Measurements from ENCODE around the gene SWT1. TPM values are rescaled to one million over a fixed set of nuclear protein-coding genes. Genes with fewer than 3 reads are reported as not detected.
A peak's percentile ranks its signal among the peaks of the same experiment; 100 is the strongest.

The SWT1 gene
- polyA plus RNA-seq, 1 of the 3 experiments (the other 2 are of a cell fraction) = 1.1 TPM

DNA sequence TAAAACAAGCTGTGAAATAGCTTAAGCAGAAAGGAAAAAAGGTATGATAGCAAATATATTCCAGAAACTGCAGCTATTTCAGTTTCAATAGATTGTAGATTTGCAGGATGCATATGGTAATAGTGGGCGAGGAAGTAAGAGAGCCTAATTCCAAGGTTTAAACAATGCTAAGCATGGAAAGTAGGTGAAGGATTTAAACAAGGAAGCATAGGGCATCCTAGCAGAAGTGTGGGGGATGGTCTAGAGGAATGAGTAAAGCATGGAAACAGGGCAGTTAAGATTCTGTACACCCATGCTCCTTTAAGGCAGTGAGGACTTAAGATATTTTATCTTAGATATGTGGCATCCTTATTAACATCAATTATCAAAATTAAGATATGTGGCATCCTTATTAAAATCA is 157.4 kb downstream of the SWT1 start:
- CTCF ChIA-PET = interaction anchor here (1.6 kb wide), 1 partner anchor 144 kb away, joined by 5 read pairs; no protein-coding TSS in a partner anchor
- POLR2A ChIA-PET = no interaction called here
- peaks cover 75% of the 10 kb centered on the region for H3K79me2 ChIP-seq (ENCODE audit: insufficient read depth)
- peaks cover 46% of the 10 kb centered on the region for H4K20me1 ChIP-seq (ENCODE audit: insufficient read depth)
- H3K9me2 ChIP-seq = no peaks in the 10 kb centered on the region
- H3K9me3 ChIP-seq = no peaks in the 10 kb centered on the region
- H3K36me3 ChIP-seq (replicated peaks in 1 of 2; ENCODE audit: control insufficient read depth in 1 of 2, insufficient read depth in 2 of 2, low read length in 1 of 2) = peaks cover 23 to 24% of the 10 kb centered on the region in 2 experiments
- peak overlapping the region; percentile 4 to 43; a peak in 3 of 4 replicates for H3K27ac ChIP-seq (ENCODE audit: low read depth in 2 of 2, low read length in 1 of 2)
- peak overlapping the region; percentile 82 for H3K4me2 ChIP-seq
- no peaks in the 10 kb centered on the region for H3F3A ChIP-seq (replicated peaks; ENCODE audit: insufficient read depth)
- no peak for DNase-seq
- peak overlapping the region; percentile 99; the same call in 1 of the 2 replicates for H3K9ac ChIP-seq
- H3K27me3 ChIP-seq (ENCODE audit: insufficient read depth) = no peaks in the 10 kb centered on the region
- H3K4me3 ChIP-seq (ENCODE audit: low read depth in 2 of 2, low read length in 1 of 2) = peak overlapping the region; percentile 33 to 98; a peak in 3 of 4 replicates
- WGBS (ENCODE audit: low lambda C conversion rate) = 79% methylated on average over 1 of the region's 1 CpG
- no peak overlapping the region for H2AFZ ChIP-seq (ENCODE audit: low read depth)
- peaks cover 21 to 26% of the 10 kb centered on the region in 2 experiments for H3K4me1 ChIP-seq (ENCODE audit: control insufficient read depth in 1 of 2, insufficient read depth in 2 of 2, low read depth in 1 of 2, low read length in 1 of 2)
- TF ChIP-seq RXRA (IDR thresholded peaks at IDR 0.05; ENCODE audit: borderline replicate concordance, low read depth) (no peak), JUND (IDR thresholded peaks at IDR 0.05) (no peak), FOXJ3 (CRISPR knock-in tag; IDR thresholded peaks at IDR 0.05) (no peak), POLR2AphosphoS5 (IDR thresholded peaks at IDR 0.05; ENCODE audit: low read depth, low read length) (no peak)
- TF ChIP-seq, protein P1, sequence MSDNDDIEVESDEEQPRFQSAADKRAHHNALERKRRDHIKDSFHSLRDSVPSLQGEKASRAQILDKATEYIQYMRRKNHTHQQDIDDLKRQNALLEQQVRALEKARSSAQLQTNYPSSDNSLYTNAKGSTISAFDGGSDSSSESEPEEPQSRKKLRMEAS (IDR thresholded peaks at IDR 0.05; ENCODE audit: low read depth) = no peak
- TF ChIP-seq, protein P2, sequence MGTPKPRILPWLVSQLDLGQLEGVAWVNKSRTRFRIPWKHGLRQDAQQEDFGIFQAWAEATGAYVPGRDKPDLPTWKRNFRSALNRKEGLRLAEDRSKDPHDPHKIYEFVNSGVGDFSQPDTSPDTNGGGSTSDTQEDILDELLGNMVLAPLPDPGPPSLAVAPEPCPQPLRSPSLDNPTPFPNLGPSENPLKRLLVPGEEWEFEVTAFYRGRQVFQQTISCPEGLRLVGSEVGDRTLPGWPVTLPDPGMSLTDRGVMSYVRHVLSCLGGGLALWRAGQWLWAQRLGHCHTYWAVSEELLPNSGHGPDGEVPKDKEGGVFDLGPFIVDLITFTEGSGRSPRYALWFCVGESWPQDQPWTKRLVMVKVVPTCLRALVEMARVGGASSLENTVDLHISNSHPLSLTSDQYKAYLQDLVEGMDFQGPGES (IDR thresholded peaks at IDR 0.05; ENCODE audit: low read depth, low read length) = no peak

DNA sequence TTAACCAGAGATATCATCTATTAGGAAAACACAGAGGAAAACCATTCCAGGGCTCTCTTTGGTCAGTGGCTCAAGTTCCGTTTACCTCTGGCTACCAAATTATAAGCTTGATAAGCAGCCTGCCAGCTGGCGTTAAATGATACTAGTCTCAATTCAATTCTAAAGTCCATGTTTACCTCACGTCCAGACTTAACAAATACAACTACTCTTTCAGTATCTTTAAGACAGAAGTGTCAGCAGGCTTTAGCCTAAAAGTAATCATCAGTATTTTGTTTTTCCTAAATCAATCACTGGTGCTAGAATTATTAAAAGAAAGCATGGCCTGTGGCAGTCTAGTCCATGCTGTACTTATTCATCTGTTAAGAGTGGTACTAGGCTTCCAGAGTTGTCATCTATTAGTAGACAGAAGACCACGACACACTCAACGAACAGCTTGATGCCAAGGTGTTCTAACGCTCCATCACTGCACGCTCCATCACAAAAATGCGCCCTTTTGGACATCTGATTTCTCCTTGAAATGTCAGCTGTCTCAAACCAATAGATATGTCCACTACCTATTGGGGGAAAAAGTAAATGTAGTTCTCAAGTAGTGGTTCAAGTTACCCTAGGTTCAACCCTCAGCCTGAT is 158.6 kb downstream of the SWT1 start:
- Histone ChIP-seq H3F3A (replicated peaks; ENCODE audit: insufficient read depth) (no peaks in the 10 kb centered on the region), H3K27ac (ENCODE audit: low read depth in 2 of 2, low read length in 1 of 2) (peak overlapping the region; percentile 70 to 95), H3K4me2 (peak overlapping the region; percentile 82), H2AFZ (ENCODE audit: low read depth) (no peak overlapping the region), H3K79me2 (ENCODE audit: insufficient read depth) (peaks cover 64% of the 10 kb centered on the region), H3K4me1 (ENCODE audit: control insufficient read depth in 1 of 2, insufficient read depth in 2 of 2, low read depth in 1 of 2, low read length in 1 of 2) (peaks cover 21 to 26% of the 10 kb centered on the region in 2 experiments), H3K4me3 (ENCODE audit: low read depth in 2 of 2, low read length in 1 of 2) (peak overlapping the region; percentile 92 to 98), H3K9me2 (no peaks in the 10 kb centered on the region), H3K9ac (peak overlapping the region; percentile 99), H4K20me1 (ENCODE audit: insufficient read depth) (peaks cover 46% of the 10 kb centered on the region), H3K36me3 (replicated peaks in 1 of 2; ENCODE audit: control insufficient read depth in 1 of 2, insufficient read depth in 2 of 2, low read length in 1 of 2) (peaks cover 12 to 16% of the 10 kb centered on the region in 2 experiments), H3K27me3 (ENCODE audit: insufficient read depth) (no peaks in the 10 kb centered on the region), H3K9me3 (no peaks in the 10 kb centered on the region)
- DNase-seq = no peak
- POLR2A ChIA-PET = interaction anchor here (0.6 to 1.9 kb wide), 4 partner anchors 14 to 158 kb away, joined by 3 to 5 read pairs (median 4); partner anchors contain the start of gene SWT1
- CTCF ChIA-PET = interaction anchor here (0.6 to 2.4 kb wide), 3 partner anchors 146 to 280 kb away, joined by 3 to 7 read pairs (median 7); no protein-coding TSS in a partner anchor
- 11% methylated on average over 8 of the region's 8 CpGs for WGBS (ENCODE audit: low lambda C conversion rate)
- no peak for TF ChIP-seq JUND (IDR thresholded peaks at IDR 0.05)
- no peak for TF ChIP-seq TEAD4 (IDR thresholded peaks at IDR 0.05; ENCODE audit: borderline replicate concordance, insufficient read depth)
- no peak for TF ChIP-seq GATA2 (CRISPR knock-in tag; IDR thresholded peaks at IDR 0.05)
- TF ChIP-seq EP300 (IDR thresholded peaks at IDR 0.05; ENCODE audit: borderline replicate concordance in 1 of 2, low read depth in 1 of 2, low read length in 1 of 2) = no peak
- no peak for TF ChIP-seq CHD2 (IDR thresholded peaks at IDR 0.05; ENCODE audit: low read length, partially characterized antibody)
- TF ChIP-seq TAF1 (IDR thresholded peaks at IDR 0.05; ENCODE audit: borderline replicate concordance, low read depth, low read length) = no peak
- TF ChIP-seq NRF1 (IDR thresholded peaks at IDR 0.05; ENCODE audit: low read depth, low read length) = no peak
- TF ChIP-seq, protein P3, sequence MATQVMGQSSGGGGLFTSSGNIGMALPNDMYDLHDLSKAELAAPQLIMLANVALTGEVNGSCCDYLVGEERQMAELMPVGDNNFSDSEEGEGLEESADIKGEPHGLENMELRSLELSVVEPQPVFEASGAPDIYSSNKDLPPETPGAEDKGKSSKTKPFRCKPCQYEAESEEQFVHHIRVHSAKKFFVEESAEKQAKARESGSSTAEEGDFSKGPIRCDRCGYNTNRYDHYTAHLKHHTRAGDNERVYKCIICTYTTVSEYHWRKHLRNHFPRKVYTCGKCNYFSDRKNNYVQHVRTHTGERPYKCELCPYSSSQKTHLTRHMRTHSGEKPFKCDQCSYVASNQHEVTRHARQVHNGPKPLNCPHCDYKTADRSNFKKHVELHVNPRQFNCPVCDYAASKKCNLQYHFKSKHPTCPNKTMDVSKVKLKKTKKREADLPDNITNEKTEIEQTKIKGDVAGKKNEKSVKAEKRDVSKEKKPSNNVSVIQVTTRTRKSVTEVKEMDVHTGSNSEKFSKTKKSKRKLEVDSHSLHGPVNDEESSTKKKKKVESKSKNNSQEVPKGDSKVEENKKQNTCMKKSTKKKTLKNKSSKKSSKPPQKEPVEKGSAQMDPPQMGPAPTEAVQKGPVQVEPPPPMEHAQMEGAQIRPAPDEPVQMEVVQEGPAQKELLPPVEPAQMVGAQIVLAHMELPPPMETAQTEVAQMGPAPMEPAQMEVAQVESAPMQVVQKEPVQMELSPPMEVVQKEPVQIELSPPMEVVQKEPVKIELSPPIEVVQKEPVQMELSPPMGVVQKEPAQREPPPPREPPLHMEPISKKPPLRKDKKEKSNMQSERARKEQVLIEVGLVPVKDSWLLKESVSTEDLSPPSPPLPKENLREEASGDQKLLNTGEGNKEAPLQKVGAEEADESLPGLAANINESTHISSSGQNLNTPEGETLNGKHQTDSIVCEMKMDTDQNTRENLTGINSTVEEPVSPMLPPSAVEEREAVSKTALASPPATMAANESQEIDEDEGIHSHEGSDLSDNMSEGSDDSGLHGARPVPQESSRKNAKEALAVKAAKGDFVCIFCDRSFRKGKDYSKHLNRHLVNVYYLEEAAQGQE (IDR thresholded peaks at IDR 0.05; ENCODE audit: low read depth, low read length) = no peak
- TF ChIP-seq, protein P2 (IDR thresholded peaks at IDR 0.05; ENCODE audit: low read depth, low read length) = no peak
- TF ChIP-seq, protein P4, sequence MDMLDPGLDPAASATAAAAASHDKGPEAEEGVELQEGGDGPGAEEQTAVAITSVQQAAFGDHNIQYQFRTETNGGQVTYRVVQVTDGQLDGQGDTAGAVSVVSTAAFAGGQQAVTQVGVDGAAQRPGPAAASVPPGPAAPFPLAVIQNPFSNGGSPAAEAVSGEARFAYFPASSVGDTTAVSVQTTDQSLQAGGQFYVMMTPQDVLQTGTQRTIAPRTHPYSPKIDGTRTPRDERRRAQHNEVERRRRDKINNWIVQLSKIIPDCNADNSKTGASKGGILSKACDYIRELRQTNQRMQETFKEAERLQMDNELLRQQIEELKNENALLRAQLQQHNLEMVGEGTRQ (IDR thresholded peaks at IDR 0.05; ENCODE audit: borderline replicate concordance, low read depth, low read length) = no peak
- TF ChIP-seq, protein P1 (IDR thresholded peaks at IDR 0.05; ENCODE audit: low read depth) = no peak
- TF ChIP-seq, protein P5, sequence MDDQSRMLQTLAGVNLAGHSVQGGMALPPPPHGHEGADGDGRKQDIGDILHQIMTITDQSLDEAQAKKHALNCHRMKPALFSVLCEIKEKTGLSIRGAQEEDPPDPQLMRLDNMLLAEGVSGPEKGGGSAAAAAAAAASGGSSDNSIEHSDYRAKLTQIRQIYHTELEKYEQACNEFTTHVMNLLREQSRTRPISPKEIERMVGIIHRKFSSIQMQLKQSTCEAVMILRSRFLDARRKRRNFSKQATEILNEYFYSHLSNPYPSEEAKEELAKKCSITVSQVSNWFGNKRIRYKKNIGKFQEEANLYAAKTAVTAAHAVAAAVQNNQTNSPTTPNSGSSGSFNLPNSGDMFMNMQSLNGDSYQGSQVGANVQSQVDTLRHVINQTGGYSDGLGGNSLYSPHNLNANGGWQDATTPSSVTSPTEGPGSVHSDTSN (IDR thresholded peaks at IDR 0.05) = no peak
- TF ChIP-seq GABPA (IDR thresholded peaks at IDR 0.05; ENCODE audit: low read depth) = no peak
- TF ChIP-seq ELF1 (IDR thresholded peaks at IDR 0.05) = no peak
